ENCODE measurements around the gene NRSN2.

NRSN2 gene, protein sequence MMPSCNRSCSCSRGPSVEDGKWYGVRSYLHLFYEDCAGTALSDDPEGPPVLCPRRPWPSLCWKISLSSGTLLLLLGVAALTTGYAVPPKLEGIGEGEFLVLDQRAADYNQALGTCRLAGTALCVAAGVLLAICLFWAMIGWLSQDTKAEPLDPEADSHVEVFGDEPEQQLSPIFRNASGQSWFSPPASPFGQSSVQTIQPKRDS

DNA sequence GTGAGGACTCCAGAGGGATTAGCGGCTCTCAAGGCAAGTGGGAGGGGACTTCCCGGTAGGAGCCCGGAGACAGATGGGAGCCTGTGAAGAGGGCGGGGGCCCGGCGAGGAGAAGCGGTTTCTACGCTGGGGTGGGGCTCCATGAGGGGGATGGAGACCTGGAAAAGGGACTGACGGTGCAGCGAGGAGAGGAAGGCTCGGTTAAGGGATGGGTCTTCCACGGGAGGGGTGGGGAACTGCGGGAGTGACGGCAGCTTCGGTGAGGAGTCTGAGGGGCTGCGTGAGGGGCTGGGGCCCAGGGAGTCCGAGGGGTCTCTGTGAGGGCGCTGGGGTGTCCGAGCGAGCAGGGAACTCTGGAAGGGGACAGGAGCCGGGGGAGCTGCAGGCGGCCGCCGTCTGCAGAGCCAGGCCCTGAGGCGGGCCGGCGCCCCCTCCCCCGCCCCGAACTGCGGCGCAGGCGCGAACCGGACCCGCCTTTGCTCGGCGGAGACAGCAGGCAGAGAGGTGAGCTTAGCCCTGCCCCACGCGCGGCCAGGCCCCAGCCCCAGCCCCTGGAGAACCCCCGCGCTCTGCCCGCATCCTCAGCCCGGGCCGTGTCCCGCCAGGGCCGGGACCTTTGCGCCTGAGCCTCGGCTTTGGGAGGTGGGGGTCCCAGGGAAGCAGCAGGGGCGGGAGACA is at the start of gene NRSN2:
Gene NRSN2 (plus strand): TSS at position 472 of the 677 bp plus-strand sequence. CDS start 2,533 bp downstream, outside the sequence.
- DNase-seq = peak; percentile 39

GRCh38 chr20:297925-298775 is 48.8 kb upstream of the NRSN2 start:
- no peak for DNase-seq

- DNase-seq = no peak
These were observed 48.0 kb upstream of the NRSN2 start for GRCh38 chr20:298776-299391.

DNA sequence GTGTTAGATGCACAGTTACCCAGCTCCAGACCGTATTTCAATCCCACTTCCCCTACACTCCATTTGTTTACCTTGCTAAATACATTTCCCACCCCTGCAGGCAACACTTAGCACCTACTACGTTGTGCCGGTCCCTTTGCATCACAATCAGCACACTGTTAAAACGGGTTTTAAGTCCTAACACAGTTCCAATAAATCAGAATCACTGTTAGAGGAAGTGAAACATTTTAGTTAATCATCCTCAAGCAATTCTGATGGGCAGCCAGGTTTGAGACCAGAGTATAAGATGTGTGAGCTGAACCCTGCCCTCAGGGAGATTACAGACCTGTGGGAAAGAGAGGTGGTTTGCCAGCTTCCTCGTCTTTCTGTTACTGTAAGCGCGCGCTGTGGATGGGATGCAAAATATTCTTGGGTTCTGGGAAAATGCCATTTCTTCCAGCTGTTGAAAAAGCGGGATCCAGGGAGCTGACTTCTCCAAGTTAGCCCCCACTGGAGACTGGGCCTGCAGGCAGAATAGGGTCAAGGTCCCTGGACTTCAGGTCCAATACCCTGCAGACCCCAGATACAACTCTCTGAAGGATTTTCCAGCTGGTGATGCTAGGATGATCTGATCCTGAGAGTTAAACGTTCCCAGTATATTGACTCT is 46.4 kb upstream of the NRSN2 start:
- no peak for DNase-seq

DNA sequence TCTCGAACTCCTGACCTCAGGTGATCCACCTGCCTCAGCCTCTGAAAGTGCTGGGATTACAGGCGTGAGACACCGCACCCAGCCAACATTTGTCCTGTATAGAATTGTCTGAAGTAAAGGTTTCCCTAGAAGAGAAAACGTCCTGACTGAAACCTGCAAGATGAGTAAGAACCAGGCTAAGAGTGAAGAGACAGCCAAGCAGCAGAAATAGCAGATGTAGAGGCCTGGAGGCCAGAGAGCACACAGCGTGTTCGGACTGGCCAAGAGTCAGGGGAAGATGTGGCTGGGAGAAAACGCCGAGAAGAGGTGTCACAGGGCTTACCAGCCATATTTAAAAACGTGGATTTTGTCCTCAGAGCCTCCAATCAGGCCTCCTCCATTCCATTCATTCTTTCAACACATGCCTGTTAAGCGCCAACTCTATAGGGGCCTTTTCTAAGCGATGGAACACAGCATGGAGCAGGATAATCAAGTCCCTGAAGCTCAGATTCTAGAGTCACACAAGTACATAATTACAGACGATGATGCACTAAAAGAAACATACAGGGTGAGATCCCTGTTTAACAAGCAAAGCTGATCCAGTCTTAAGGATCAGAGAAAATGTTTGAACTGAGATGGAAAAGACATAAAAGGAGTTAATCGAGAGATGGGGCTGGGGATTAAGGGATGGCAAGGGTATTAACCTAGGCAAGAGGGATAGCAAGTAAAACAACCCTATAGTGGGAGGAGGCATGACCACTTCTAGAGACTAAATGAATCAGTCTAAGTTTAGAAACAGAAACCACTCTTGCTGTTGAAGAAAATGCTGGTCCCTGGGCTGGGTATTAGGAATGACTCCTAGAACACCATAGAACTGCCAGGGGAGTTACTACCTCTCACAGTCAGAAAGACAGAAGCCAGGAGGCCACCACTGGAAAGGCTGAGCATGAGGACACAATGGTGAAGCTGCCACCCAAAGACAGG is 44.7 kb upstream of the NRSN2 start:
- no peak for DNase-seq

DNA sequence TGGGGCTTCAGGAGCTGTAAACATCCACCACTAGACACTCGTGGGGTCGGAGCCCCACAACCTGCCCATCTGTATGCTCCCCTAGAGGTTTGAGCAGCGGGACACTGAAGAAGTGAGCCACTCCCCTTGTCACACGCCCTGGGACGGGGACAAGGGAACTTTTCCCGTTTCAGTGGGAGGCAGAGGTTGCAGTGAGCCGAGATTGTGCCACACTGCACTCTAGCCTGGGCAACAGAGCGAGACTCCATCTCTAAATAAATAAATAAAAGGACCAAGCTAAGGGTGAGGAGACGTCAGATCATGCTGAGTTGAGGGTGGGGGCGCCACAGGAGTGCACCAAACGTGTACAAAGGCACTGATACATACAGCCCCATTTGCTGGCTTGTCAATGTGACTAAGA is 41.2 kb upstream of the NRSN2 start:
- DNase-seq = no peak

DNA sequence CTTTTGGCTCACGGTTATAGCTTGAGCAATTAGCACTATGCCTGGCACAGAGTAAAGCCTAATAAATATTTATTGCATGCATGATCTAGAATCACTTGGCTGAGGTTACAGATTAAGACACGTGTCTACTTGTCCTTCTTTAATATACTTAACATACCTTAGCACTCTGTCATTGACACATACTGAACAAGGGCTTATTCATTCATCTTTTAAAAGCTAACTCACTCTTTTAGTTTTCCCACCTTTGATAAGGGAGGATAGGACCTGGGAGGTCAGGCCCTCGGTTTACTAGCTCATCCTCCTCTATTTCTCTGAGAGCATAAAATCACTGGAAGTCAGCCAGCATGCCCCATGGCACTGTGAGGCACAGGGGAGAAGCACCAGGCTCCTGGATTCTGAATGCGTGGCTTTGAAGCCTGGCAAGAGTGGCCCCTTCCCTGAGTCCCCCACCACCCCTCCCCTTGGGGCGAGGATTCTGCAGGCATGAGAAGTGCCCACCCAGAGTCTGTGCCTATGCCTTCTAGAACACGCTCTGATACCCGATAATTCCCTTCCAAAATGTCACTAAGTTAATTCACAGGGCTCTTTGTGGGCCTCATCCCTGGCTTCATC is 38.4 kb upstream of the NRSN2 start:
- DNase-seq = no peak

DNA sequence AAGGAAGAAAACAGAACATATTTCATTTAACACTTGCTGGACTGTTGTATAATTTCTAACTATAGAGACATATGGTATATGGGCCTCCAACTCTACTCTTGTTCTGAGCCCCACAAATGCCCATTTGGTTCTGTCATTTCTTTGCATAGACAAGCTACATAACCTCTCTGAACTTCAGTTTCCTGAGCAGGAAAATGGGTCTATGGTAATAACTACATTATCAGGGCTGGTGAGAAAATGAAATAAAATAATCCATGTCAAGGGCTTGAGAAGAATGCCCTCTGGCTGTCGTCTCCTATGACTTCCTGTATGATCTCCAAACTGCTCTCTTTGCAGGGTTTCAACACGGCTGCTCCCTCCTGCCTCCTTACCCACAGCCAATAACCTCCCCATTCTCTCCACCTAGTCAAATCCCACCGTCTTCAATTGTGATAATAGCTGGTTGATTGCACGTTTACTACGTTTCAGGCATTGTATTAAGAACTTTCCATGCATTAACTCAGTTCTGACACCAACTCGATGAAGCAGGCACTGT is 37.5 kb upstream of the NRSN2 start:
- DNase-seq = no peak

DNA sequence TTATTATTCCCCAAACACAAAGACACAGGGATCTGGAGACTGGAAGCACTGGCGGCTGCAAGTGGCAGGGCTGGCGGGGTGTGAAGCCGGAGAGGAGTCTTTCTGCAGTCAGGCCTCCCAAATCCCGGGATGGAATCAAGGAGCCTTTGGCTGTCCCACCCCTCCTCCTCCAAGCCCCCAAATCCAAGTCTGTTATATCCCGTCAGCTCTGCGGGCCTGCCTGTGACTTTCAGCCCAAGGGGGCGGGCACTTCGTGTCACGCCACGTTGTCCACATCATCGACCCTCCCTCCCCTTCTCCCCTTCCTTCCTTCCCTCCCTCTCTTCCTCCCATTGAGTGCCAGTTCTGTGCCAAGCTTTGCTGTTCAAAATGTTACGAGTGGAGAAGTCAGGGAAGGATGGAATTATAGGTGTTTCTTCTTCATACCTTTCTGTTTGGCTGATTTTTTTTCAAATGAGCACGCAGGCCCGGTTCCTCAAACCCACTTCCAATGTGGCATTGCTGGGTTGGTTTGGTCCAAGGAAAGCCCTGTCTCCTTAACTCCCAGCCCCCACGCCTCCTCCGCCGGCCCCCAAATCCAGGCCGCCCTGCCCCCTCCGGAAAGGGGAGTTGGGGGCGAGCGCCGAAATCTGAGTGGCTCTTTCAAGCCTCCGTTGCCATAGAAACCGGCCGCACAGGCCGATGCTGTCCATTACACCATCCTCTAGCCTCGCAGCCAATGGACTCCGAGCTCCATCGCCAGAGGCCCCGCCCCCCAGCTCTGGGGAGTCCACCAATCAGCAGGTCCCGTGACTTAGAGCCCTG is 36.9 kb upstream of the NRSN2 start:
- DNase-seq = peak; percentile 96

- DNase-seq = no peak
These were observed 36.3 kb upstream of the NRSN2 start for GRCh38 chr20:310645-311044.

DNA sequence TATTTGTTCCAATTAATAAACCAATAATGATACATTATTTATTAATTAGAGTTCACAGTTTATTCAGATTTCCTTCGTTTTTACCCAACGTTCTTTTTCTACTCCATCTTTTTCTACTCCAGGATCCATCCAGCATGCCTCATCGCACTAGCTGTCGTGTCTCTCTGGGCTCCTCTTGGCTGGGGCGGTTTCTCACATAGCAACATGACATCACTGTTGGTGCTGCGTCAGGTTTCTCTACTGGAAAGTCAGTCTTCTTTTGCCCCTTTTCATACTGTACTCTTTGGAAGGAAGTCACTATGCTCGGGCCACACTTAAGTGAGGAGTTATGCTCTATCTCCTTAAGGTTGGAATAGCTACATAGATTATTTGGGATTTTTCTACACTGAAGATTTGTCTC is 35.3 kb upstream of the NRSN2 start:
- DNase-seq = no peak

DNA sequence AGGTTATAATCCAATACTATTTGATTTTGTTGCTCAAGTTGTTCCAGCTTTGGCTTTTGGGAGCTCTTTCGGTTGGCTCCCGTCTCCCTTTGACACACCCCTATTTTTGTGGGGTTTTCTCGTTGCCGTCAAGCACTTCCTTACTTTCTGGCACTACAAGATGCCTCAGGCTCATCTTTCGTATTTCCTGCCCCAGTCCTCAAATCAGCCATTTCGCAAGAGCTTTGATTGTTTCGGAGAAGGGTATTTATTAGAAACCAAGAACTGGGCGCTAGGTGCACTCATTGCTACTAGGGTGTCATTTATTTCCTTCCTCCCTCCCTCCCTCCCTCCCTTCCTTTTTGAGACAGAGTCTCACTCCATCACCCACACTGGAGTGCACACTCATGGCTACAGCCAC is 34.8 kb upstream of the NRSN2 start:
- DNase-seq = no peak

- DNase-seq = no peak
These were observed 34.0 kb upstream of the NRSN2 start for GRCh38 chr20:312866-313265.

DNA sequence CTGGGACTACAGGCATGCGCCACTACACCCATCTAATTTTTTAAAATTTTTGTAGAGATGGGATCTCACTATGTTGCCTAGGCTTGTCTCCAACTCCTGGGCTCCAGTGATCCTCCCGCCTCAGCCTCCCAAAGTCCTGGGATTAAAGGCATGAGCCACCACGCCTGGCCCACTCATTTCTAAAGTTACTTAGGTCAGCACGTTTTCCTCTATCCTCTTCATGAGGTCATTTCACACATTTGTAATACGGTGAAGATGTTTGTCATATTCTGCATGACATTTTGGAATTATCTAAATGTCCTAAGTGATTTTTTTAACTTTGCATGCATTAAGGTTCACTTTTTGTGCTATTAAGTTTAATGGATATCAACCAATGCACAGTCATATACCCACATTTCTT is 33.5 kb upstream of the NRSN2 start:
- no peak for DNase-seq

DNA sequence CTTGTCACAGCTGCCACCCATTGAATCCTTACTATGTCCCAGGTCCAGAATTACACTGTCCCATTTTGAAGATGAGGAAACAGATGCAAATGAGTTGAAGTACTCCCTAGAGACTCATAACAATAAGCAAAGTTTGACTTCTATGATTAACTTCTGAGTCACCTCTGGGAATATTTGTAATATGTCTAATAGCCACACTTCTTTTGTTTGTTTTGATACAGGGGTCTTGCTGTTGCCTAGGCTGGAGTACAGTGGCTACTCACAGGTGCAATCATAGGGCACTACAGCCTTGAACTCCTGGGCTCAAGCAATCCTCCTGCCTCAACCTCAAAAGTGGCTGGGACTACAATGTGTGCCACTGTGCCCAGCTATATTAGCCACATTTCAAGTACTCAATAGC is 33.0 kb upstream of the NRSN2 start:
- no peak for DNase-seq

DNA sequence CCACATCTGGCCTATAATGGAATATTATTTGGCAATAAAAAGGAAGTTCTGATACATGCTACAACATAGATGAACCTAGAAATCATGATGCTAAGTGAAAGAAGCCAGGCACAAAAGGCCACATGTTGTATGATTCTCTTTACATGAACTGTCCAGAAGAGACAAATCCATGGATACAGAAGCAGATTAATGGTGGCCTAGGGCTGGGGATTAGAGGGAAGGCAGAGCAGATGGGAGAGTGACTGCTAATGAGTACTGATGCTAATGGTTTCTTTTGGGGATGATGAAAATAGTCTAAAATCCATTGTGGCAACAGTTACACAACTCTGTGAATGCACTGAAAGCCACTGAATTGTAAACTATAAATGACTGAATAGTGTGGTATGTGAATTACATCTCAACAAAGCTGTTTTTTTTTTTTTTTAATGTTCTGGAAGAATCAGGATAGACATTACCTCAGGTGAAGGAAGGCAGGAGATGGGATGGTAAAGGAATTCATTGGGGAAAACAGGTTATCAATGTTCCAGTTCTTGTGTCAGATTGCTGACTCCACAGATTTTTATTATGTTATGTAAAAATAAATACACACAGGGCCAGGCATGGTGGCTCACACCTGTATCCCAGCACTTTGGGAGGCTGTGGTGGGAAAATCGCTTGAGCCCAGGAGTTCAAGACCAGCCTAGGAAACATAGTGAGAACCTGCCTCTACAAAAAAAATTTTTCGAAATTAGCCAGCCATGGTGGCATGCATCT is 30.4 kb upstream of the NRSN2 start:
- no peak for DNase-seq

DNA sequence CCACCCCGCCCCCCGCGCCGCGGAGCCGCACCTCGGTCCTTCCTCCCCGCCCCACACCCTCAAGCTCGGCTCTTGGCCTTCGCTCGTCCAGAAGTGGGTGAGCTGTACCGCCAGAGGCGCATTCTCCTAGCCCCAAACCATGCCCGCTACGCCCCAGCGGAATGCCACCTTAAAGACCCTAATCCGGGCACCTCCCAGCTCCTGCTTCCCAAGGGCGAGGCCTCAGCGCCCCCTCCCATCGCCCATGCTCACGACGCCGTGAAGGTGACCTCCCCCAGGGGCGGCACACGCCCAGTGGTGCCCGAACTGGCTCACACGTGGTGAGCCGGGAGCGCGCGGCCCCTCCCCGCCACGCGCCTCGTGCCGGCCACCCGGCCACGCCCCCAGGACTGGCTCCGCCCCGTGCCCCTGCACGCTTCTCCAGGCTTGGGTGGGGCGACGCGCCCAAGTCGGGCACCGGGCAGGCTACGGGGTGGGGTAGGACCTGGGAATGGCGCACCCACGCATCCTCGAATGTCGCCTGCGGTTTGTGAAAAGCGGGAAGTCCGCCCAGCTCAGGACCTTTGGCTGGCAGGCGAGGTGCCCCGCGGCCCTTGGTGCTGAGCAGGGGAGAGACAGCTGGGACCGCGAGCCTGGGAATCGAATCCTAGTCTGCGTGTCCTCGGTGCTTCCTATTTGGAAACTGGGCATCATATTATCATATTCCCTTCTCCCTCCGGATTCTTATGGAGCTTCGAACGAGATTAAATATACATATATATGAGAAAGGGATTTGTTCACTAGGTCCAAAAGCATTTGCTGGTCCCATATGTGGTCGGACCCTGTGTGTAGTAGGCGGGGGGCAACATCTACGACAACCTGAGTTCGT is 22.5 kb upstream of the NRSN2 start:
- peak; percentile 58 for DNase-seq
